Bronchial epithelial cell (primary cell): ENCODE data around the gene PPP3R1. TPM values are rescaled to one million over a fixed set of nuclear protein-coding genes. Genes with fewer than 3 reads are reported as not detected.

ENCODE experiments used
- DNase-seq: peaks from one replicate; pipeline ENCODE4 v3.0.0-alpha.2; 2010; ENCODE audit warnings: low read depth
- FAIRE-seq: peaks from 2 replicates; lab custom pipeline; 2011; peaks lifted over from hg19 to GRCh38; lab: Jason Lieb, UNC
- H3K27me3 ChIP-seq: 2 replicates; pipeline ENCODE4 v1.5.1; 2011; ENCODE audit warnings: low read length; ENCODE audit not compliant: control insufficient read depth, insufficient read depth
- H3K36me3 ChIP-seq: 2 replicates; pipeline ENCODE4 v1.5.1; 2011; ENCODE audit warnings: low read length; ENCODE audit not compliant: control insufficient read depth, insufficient read depth
- H3K4me3 ChIP-seq: 2 replicates; pipeline ENCODE4 v1.5.1; 2011; ENCODE audit warnings: mild to moderate bottlenecking, low read depth, low read length, control low read depth
- total RNA-seq: library from RNA; depleted of rRNA; stranded (reverse); fragments of >200 nt; gene quantifications from 2 replicates; pipeline ENCODE4 v1.2.1, GENCODE V29; 2014
- TF ChIP-seq, protein P1 (sequence below): IDR thresholded peaks from 2 replicates; pipeline ENCODE4 v1.5.1; 2011; ENCODE audit warnings: mild to moderate bottlenecking, moderate library complexity, low read length, control low read depth, inconsistent platforms; ENCODE audit not compliant: insufficient read depth, severe bottlenecking

PPP3R1 gene
- total RNA-seq, 1 donor from 2014 or later, result 19.2 TPM

DNA sequence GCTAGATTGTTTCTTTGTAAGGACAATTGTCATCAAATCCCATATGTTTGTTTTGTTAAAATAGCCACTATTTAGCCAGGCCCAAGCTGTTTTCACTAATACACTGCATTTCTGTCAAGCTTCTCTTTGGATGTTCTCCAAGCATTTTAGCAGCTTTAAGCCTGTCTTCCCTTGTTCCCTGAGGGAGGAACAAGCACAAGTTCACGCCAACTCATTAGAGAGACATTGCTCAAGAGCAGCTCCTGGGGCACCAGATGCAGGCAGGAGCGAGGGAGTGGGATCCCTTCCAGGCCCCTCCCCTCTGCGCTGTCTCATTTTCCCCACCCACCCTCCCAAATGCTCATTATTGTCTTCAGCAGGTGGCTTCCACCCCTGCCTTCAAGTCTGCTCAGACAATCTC is 32.6 kb upstream of the PPP3R1 start:
- Histone ChIP-seq H3K4me3 (no peak overlapping the region), H3K27me3 (no peaks in the 10 kb centered on the region), H3K36me3 (no peaks in the 10 kb centered on the region)
- DNase-seq, result peak; percentile 32
- TF ChIP-seq, protein P1, sequence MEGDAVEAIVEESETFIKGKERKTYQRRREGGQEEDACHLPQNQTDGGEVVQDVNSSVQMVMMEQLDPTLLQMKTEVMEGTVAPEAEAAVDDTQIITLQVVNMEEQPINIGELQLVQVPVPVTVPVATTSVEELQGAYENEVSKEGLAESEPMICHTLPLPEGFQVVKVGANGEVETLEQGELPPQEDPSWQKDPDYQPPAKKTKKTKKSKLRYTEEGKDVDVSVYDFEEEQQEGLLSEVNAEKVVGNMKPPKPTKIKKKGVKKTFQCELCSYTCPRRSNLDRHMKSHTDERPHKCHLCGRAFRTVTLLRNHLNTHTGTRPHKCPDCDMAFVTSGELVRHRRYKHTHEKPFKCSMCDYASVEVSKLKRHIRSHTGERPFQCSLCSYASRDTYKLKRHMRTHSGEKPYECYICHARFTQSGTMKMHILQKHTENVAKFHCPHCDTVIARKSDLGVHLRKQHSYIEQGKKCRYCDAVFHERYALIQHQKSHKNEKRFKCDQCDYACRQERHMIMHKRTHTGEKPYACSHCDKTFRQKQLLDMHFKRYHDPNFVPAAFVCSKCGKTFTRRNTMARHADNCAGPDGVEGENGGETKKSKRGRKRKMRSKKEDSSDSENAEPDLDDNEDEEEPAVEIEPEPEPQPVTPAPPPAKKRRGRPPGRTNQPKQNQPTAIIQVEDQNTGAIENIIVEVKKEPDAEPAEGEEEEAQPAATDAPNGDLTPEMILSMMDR, result no peak
- FAIRE-seq, result no peak

DNA sequence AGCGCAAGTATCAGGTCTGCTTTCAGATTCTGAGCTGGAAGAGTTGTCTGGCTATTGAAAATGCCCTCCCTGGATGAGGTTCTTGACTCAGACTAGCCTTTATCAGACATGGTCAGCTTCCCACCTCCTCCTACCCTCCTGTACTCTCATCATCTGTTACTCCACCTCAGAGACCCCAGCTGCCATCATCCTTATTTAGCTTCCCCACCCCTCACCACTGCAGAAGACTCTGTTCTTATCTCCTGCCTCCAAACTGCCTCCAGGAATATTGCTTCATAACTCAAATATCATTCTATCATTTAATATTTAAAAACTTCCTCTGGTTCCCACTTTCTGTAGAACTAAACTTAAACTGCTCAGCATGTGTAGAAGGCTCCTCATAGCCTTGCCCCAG is 31.1 kb upstream of the PPP3R1 start:
- TF ChIP-seq, protein P1, result no peak
- FAIRE-seq, result no peak
- H3K4me3 ChIP-seq, result no peak overlapping the region
- H3K27me3 ChIP-seq, result no peaks in the 10 kb centered on the region
- no peaks in the 10 kb centered on the region for H3K36me3 ChIP-seq
- DNase-seq, result no peak

DNA sequence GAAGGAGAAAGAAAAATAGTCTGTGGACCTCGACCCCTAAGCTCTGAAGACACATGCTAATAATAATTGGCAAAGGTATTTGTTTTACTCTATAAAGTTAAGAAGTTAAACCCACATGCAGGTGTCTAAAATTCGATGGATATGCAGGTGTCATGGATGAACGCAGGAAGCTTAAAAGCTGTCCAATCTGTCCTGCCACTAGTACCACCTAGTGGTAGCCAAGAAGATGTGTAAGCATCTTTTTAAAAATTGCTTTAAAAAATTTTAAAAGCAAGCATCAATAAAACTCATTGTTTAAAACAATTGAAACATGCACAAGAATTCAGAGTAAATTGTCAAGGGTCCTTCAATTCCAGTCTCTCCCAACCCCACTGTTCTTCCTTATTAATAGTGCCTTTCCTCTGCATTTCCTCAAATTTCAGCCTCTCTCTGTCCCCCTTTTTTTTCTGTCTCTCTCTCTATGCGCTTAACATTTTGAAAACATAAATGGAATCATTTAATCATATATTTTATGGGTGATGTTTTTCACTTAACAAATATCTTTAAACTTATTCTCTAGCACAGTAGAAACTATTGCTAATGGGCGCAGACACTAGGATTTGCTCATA is 30.6 kb upstream of the PPP3R1 start:
- Histone ChIP-seq H3K36me3 (no peaks in the 10 kb centered on the region), H3K4me3 (no peak overlapping the region), H3K27me3 (no peaks in the 10 kb centered on the region)
- peak; percentile 45 for DNase-seq
- TF ChIP-seq, protein P1, result peak; percentile 63
- FAIRE-seq, result no peak

DNA sequence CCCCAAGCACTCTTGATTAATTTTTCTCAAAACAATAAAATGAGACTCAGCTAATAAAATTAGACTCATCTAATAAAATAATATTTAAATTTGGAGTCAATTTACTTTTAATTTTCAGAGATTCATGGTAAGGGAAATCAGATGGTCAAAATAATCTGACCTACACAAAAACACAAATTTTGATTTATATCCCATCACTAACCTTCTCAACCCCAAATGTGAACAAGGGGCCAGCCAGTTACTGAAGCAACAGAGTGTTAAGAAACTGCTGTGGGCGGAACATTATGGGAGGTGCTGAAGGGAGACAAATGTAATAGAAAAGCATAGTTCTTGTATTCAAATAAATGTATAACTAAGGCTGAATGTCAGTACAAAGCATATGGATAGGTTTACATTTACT is 28.5 kb upstream of the PPP3R1 start:
- FAIRE-seq, result no peak
- DNase-seq, result no peak
- Histone ChIP-seq H3K4me3 (no peak overlapping the region), H3K36me3 (no peaks in the 10 kb centered on the region), H3K27me3 (no peaks in the 10 kb centered on the region)
- TF ChIP-seq, protein P1, result no peak

DNA sequence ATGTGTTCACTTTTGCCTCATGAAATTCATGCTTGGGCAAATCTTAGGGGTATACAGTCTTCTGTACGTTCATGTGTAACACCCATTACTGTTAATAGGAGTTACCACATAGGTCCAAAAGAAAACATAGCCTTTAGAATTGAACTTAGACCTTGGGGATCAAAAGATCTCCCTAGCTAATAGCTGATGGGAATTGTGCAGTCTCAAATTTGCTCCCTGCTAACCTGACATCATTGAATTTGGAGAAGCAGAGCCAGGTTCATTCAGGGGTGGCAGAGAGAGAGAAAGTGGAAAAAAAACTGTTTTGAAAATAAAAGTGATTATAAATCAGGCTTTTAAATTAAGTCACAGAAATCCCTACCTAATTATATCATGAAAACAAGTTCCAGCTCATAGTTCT is 28.0 kb upstream of the PPP3R1 start:
- no peak for FAIRE-seq

More for the DNA sequence above, 28.0 kb upstream of the PPP3R1 start:
- Histone ChIP-seq H3K27me3 (no peaks in the 10 kb centered on the region), H3K4me3 (no peak overlapping the region), H3K36me3 (no peaks in the 10 kb centered on the region)
- DNase-seq, result no peak
- TF ChIP-seq, protein P1, result no peak
